ENCODE measurements around the gene BBS9.

DNA sequence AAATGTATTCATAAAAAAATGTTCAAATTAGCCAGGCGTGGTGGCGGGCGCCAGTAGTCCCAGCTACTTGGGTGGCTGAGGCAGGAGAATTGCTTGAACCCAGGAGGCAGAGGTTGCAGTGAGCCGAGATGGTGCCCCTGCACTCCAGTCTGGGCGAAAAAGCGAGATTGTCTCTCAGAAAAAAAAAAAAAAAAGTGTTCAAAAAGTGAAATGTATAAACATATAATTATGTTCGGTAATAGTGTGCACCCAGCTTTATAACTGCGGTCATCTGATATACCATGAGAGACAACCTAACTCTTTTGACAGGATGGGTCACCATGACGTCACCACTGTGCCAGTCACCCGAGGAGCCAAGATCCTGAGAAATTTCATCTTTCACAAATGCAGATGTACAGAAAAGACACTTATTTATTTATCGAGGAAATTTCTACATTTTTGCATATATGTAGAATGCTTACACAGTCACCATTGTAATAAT, 19.6 kb upstream of the BBS9 start:
- no peak for TF ChIP-seq POLR2A (IDR thresholded peaks at IDR 0.05; ENCODE audit: low read depth, low read length)
- no peak for TF ChIP-seq EZH2 (IDR thresholded peaks at IDR 0.05; ENCODE audit: borderline replicate concordance, low read depth, low read length, severe bottlenecking)
- TF ChIP-seq, protein P1, sequence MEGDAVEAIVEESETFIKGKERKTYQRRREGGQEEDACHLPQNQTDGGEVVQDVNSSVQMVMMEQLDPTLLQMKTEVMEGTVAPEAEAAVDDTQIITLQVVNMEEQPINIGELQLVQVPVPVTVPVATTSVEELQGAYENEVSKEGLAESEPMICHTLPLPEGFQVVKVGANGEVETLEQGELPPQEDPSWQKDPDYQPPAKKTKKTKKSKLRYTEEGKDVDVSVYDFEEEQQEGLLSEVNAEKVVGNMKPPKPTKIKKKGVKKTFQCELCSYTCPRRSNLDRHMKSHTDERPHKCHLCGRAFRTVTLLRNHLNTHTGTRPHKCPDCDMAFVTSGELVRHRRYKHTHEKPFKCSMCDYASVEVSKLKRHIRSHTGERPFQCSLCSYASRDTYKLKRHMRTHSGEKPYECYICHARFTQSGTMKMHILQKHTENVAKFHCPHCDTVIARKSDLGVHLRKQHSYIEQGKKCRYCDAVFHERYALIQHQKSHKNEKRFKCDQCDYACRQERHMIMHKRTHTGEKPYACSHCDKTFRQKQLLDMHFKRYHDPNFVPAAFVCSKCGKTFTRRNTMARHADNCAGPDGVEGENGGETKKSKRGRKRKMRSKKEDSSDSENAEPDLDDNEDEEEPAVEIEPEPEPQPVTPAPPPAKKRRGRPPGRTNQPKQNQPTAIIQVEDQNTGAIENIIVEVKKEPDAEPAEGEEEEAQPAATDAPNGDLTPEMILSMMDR (IDR thresholded peaks at IDR 0.05; ENCODE audit: extremely low read depth in 1 of 2, insufficient read depth in 1 of 2, low read depth in 1 of 2, low read length in 2 of 2) = no peak
- no peak for TF ChIP-seq MYC (IDR thresholded peaks at IDR 0.05; ENCODE audit: low read depth, low read length)

All from endothelial cell of umbilical vein (primary cell).